ENCODE measurements around the gene KHDRBS1.
"Not testable (repeated sequence)": the region's sequence is repeated elsewhere in the genome, so short reads cannot be mapped to it uniquely, and the experiment has no call there.

KHDRBS1 gene

GRCh38 chr1:32013386-32014198 is at the start of gene KHDRBS1:
TSS of gene KHDRBS1 (plus strand) at chr1:32013868. CDS start at chr1:32013996, 128 bp downstream.
- in situ Hi-C loops (cut with MboI; ENCODE audit: low sequenced_read_pairs), result no loop called here

- in situ Hi-C loops (cut with MboI; ENCODE audit: low sequenced_read_pairs), result loop anchor here (25.0 kb wide), 1 partner anchor 309 kb away; no protein-coding TSS in a partner anchor
These were observed 42.8 kb upstream of the KHDRBS1 start for GRCh38 chr1:31970873-31971272.

- in situ Hi-C loops (cut with MboI; ENCODE audit: low sequenced_read_pairs), result no loop called here
These were observed 37.3 kb upstream of the KHDRBS1 start for GRCh38 chr1:31976401-31976800.

DNA sequence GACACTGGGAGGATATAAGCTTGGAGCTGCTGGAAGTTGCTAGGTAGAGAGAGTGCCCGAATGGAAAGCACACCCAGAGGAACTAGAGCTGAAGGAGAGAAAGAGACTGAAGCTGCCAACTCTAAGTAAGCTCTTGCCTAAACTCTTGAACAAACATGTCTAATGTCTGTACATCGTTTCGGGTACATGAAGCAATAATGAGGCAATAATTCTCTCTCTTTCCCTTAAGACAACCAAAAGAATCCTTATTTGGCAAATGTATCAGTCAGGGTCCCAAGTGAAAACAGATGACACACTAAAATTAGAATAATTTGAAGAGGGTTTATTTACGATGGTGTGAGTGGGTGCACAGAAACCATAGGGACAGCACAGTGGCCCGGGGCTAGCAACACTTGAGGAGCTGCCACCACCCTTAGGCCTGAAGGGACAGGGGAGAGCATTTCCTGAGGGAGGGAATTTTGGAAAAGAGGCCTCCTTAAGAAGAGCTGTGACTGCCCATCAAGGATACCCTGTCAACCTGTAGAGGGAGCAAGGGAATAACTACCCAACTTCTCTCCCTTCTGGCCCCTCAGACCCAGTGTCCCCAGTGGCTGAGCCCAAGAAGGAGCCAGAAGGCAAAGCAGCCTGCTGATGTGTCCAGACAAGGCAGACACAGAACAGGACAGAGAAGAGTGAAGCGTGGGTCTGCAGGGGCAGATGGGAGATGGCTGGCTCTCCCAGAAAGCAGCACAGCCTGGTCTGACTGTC is 36.1 kb upstream of the KHDRBS1 start:
- in situ Hi-C loops (cut with MboI; ENCODE audit: low sequenced_read_pairs), result no loop called here

DNA sequence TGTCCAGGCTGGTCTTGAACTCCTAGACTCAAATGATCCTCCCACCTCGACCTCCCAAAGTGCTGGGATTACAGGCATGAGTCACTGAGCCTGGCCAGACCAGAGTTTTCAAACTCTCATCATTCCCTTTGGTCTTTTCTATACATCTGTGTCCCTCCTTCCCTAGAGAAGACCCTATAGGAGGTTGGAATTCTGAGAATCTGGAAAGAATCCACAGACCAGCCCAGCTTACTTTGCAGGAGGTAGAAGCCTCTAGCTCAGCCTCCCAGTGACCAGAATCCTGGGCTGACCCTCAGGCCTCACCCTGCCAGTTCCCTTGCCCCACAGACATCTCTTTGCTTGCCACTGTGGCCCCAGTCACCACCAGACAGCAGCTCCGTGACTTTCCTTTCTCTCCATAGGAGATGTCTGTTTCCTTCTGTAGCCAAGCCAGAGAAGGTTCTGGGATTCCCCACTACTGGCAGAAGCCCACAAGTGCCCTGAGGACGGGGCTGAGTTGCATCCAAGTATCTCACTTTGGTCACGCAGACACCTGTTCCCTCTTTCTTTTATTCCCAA is 34.7 kb upstream of the KHDRBS1 start:
- in situ Hi-C loops (cut with MboI; ENCODE audit: low sequenced_read_pairs), result no loop called here

GRCh38 chr1:31980835-31981455 is 32.7 kb upstream of the KHDRBS1 start:
- in situ Hi-C loops (cut with MboI; ENCODE audit: low sequenced_read_pairs), result no loop called here

- in situ Hi-C loops (cut with MboI; ENCODE audit: low sequenced_read_pairs), result no loop called here
These were observed 32.2 kb upstream of the KHDRBS1 start for GRCh38 chr1:31981456-31981839.

DNA sequence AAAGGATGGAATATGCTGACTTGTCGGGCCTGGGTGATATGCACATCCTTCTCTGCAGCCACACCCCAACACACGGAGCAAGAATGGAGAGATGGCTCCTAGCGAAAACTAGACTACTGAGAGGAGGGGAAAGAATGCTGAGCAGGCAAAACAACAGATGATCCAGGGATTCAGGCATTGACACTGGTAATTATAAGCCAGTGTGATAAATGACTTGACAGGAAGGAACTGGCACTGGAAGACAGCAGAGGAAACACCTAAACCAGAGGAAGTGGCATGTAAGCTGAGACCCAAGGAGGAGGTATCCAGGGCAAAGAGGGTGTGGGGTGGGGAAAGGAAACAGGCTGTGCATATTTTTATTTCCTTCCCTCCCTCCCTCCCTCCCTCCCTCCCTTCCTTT is 31.7 kb upstream of the KHDRBS1 start:
- in situ Hi-C loops (cut with MboI; ENCODE audit: low sequenced_read_pairs), result no loop called here

DNA sequence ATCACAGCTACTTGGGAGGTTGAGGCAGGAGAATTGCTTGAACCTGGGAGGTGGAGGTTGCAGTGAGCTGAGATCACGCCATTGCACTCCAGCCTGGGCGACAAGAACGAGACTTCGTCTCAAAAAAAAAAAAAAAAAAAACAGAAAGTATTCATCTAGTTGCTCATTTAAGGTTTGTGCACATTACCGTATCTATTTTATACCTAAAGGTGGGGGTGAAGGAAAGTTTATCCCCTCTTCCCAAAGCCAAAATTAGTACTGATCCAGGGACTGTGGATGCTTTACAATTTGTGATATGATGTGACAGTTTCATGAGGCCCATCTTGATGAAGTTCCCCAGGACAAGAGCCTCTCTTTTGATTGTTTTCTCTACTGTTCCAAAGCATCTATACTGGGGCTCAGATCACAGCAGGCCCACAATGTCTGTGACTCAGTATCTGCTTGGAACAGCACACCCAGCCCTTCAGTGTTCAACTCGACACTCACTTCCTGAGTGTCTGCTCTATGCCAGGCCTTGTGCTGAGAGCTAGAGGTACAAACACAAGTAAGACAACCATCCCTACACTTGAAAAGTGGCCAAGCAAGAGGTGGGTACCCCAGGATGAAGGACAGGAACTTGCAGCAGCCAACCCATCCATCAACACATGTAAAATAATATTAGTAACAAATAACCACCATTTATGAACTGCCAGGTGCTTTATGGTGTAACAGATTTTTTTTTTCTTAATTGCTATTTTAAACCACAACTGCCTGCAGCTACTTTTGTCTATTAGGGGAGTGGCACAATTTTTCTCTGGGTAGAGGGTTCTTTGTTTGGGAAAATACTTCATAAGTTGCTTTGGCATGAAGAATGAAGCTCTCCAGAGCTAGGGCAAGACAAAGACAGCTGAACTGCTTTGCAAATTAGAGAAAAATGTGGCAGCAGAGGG is 29.0 kb upstream of the KHDRBS1 start:
- in situ Hi-C loops (cut with MboI; ENCODE audit: low sequenced_read_pairs), result no loop called here

GRCh38 chr1:31985430-31985829 is 28.2 kb upstream of the KHDRBS1 start:
- in situ Hi-C loops (cut with MboI; ENCODE audit: low sequenced_read_pairs), result no loop called here

DNA sequence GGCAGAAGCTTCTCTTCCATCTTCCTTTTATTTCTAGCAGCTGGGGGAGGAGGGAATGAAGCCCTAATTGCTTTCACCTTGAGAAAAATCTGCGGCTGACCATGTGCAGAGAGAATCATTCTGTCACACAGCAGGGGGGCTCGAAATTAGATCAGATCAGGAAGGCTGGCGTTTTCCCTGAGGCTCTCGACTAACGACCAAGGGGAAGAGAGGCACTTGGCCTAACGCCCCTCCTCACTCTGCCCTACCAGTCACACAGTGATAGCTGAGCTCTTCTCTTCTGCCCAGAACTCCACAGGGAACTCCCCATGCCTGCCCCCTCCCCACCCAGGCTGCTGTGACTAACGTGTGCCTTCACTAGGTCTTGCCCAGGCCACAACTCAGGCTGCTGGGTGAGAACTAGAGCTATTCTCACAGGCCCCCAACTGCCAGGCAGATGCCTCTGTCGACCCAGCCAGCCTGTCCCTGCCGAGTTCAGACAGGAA is 26.5 kb upstream of the KHDRBS1 start:
- in situ Hi-C loops (cut with MboI; ENCODE audit: low sequenced_read_pairs), result no loop called here

- in situ Hi-C loops (cut with MboI; ENCODE audit: low sequenced_read_pairs), result no loop called here
These were observed 23.7 kb upstream of the KHDRBS1 start for GRCh38 chr1:31989964-31990363.

DNA sequence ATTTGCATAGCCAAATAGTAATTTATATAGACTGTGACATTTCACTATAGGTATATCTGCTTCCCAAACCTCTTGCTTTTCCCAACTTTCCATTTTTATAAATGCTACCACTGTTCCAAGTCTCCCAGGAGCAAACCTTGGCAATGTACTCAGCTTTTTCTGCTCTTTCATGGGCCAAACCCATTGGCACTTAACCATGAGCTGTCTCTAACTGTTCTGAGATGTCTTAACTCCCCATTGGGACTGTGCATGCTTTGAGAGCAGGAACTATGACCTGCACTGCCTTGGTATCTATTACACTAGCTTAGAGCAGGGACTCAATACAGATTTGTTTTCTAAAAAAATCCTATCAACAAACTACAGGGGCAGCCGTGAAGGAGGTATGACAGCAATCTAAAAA is 22.5 kb upstream of the KHDRBS1 start:
- in situ Hi-C loops (cut with MboI; ENCODE audit: low sequenced_read_pairs), result no loop called here

- in situ Hi-C loops (cut with MboI; ENCODE audit: low sequenced_read_pairs), result no loop called here
These were observed 18.4 kb upstream of the KHDRBS1 start for GRCh38 chr1:31995263-31995662.

- in situ Hi-C loops (cut with MboI; ENCODE audit: low sequenced_read_pairs), result not testable (repeated sequence)
These were observed 17.5 kb upstream of the KHDRBS1 start for GRCh38 chr1:31996121-31996520.

DNA sequence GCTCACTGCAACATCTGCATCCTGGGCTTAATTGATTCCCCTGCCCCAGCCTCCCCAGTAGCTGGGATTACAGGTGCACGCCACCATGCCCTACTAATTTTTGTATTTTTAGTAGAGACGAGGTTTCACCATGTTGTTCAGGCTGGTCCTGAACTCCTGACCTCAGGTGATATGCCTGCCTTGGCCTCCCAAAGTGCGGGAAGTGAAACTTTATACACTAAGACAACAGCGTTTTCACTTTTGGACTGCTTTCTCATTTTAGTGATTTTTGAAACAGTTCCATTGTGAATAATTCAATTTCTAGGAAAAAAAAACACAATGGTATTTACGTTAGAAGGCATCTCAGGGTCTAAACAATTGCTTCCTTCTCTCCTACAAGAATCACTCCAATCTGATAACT is 11.8 kb upstream of the KHDRBS1 start:
- in situ Hi-C loops (cut with MboI; ENCODE audit: low sequenced_read_pairs), result no loop called here

- in situ Hi-C loops (cut with MboI; ENCODE audit: low sequenced_read_pairs), result not testable (repeated sequence)
These were observed 11.4 kb upstream of the KHDRBS1 start for GRCh38 chr1:32002285-32002684.

- in situ Hi-C loops (cut with MboI; ENCODE audit: low sequenced_read_pairs), result no loop called here
These were observed 8.1 kb upstream of the KHDRBS1 start for GRCh38 chr1:32005522-32005921.

DNA sequence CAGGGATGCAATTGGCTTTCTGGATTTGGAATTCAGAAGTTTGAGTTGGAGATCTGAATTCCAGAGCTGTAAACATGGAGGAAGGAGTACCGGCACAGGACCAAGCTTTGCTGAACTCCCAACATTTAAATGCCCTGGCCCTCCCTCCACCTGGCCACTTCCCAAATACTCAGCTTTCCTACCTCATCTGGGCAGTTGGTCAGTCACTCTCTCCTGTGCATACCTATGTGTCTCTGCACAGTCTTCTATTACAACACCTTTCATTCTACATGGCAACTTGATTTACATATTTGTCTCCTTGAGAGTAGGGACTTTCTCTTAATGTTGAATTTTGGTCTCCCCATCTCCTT is 6.1 kb upstream of the KHDRBS1 start:
- in situ Hi-C loops (cut with MboI; ENCODE audit: low sequenced_read_pairs), result no loop called here

DNA sequence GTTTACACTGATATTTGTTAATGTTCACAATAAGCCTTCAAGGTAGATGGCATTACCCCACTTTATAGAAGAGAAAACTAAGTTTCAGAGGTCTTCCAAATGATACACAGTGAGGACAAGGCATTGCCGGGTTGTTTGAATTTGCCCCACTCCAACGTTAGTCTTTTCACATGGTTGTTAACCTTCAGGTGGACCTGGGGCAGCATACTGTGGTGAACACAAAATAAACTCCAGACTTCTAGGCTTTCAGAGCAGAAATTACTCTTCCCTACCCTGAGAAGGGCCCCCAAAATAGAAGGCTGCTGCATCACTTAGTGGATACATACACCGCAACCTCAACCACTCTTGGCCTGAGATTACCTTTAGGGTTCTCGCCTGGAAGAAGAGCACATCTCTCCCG is 3.4 kb upstream of the KHDRBS1 start:
- in situ Hi-C loops (cut with MboI; ENCODE audit: low sequenced_read_pairs), result no loop called here
